GM19239 (cell line): Measurements from ENCODE around the gene CLTB.

Experiments used
- DNase-seq: peaks from one replicate; pipeline ENCODE4 v3.0.0; 2011; ENCODE audit warnings: low spot score; ENCODE audit not compliant: insufficient read length
- FAIRE-seq: peaks from 2 replicates; lab custom pipeline; 2011; peaks lifted over from hg19 to GRCh38; lab: Jason Lieb, UNC

Gene CLTB

DNA sequence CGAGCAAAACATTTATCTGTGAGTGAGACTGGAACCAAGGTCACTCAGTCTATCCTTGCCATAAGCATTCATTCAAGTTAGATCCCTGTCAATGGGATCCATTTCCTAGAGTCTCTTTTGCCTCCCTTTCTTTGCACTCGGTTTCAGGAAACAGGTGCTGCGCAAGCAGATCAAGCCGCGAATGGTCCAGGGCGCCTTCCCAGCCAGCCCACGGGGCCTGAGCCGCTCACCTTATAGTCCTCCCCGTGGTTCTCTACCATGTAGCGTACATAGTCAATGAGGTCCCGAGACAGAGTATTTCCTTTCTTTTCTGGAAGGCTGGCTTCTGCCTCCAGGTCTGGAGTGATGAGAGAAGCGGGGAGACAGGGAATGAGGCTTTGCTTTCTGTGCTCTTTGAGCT is 31.3 kb downstream of the CLTB start:
- no peak for DNase-seq

DNA sequence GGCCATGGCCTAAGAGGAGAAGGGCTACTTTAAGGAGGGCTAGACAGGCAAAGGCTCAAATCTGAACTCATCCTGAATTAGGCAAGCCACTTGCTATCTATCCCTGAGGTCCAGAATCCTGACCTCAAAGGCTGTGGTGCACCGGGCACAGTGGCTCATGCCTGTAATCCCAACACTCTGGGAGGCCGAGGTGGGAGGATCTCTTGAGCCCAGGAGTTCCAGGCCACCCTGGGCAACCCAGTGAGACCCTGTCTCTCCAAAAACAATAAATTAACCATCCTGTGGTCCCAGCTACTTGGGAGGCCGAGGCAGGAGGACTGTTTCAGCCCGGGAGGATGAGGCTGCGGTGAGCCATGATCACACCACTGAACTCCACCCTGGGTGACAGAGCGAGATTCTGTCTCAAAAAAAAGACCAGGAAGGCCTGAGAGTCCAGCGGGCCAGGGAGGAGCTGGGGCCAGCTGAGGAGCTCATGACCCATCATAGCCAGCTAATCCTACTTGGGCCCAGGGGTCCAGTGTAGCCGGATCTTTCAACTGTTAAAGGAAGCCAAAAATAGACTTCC is 31.9 kb downstream of the CLTB start:
- no peak for FAIRE-seq
- no peak for DNase-seq

More for the DNA sequence above, 31.3 kb downstream of the CLTB start:
- FAIRE-seq: no peak

DNA sequence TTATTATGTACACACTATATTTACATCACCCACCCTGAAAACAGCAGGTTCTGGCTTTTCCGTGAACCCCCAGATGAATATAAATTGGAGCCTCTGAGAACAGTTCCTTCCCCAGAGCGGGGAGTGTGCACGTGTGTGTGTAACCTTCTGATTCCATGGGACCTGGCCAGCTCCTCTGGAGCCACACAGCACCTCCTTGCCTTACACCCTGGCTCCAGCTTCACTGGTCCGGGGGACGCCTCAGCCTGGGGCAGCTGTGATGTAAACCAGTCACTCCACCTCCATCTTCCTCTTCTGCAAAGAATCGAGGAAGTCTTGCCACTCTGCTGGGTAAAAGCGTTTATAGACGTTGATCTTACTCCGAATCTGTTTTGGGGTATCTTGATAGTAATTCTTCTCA is 32.4 kb downstream of the CLTB start:
- DNase-seq (no peak), FAIRE-seq (no peak)

DNA sequence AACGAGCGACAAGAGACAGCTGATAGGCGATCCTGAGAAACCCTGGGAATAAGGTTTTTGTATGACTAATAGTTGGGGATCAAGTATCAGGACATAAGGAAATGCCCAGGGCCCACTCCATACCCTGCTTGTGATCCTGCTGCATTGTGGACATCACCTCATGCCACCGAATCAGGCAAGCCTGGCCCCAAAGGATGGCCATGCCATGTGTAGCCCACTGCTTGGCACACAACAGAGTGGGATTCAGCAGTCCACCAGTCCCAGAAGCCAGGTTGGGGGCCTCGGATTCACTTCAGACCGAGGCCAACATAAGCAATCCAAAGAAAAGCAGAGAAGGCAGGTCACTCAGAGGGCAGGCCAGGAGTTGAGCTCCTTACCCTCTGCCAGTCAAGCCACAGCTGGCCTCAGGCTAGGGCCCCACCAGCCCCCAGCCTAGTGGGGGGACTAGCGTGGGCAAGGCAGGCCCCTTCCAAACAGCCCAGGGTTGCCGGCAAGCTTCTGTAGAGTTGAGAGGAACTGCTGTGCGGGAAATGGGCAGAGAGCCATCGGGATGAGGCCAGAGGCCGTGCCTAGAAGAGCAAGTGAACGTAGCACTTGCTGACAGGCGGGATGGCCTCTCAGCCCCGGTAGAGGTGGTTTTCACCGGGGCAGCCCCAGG is 33.0 kb downstream of the CLTB start:
- DNase-seq: no peak
- no peak for FAIRE-seq

DNA sequence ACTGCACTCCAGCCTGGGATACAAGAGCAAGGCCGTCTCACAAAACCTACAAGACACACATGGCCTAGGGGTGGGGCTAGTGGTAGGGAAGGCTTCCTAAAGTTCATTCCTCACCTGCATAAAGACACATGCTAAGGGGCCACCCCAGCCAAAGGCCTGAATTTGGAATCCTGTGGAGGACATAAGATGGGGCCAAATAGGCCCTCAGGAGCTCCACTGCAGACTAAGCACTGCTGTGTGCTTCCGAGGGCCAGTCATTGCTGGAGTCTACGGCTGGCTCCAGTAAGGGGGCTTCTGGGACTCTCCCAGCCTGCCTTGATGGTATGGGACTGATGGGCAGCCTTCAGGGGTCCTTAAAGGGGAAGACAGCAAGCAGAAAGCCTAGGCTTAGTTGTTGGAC is 33.6 kb downstream of the CLTB start:
- no peak for FAIRE-seq
- no peak for DNase-seq

DNA sequence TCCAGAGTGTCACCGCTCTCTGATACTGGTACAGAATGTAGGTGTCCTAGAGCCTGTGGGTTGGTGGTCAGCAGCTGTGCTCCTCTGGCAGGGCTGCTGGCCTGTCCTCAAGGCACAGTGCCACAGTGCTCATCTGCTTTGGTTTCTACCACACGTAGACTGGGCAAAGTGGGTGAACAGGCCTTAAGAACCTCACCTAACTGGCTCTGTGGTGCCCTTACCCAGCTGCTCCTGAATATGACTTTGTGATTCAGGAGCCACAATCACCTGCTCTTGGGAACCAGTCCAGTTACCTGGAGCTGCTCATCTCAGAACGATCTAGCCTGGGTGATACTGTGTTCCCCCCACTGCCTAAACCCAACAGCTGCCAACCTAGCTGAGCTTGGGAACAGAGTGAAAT is 34.4 kb downstream of the CLTB start:
- no peak for FAIRE-seq
- DNase-seq: no peak

DNA sequence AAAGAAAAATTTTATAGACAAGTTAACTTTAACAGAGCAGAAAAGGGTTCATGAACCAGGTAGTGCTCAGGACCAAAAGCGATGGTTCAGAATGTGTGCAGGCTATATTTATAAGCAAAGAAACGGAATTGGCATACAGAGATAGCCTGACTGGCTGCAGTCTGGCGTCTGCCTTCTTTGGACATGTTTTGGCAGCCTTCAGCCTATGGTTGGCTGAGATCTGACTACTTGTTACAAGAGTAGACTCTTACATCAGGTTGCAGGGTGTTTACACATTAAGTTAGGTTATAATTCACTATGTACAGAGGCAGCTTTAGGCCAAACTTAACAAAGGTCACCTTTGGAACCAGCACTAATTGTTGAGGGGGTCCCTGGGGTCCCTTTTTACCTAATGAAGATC is 34.9 kb downstream of the CLTB start:
- DNase-seq: no peak
- no peak for FAIRE-seq

DNA sequence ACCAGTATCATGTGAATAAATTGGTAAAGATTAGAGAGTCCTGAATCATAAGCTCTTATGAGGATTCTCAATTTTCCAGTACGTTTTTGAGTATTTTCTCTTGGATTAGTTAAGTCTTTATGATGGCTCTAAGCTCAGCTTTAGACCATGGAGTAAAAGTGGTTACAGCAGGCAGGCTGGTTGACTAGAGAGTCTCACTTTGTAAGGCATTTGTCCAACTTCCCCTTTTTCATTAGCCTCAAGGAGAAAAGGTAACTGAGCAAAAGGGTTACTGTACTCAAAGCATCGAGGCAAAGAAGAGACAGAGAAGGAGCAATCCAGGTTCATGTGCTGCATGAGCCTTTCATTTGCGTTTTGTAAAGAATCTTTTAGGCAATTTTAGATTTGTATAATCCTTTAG is 36.5 kb downstream of the CLTB start:
- DNase-seq: no peak
- peak; percentile 83 for FAIRE-seq

DNA sequence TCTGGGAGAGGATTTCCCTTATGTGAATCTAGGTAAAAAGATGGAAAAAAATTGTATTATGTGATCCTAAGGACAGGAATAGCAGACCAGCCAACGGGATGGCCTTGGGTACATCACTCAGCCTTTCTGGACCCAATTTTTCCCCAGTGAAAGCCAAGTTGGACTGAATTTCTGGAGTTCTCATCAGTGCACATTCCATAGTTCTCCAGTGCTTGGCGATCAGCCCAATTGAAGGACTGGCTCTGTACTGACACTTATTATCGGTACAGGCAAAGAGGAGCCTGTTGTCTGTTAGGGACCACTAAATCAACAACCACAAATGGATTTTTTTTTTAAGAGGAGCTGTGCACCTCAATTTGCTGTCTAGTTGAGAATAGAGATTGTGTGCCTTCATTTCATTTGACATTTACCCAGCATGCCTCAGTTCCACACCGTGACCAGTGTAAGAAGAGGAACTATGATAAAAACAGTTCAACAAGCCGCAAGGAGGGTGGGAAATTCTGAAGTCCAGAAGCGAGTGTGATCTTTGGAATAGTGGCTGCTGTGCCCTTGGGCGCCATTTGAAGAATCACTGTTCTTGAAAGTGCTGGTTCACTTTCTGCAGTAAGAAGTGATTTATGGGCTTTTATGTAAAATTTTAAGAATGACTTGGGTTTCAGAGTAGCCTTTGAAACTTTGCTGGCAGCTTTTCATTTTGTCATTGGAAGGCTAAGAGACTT is 43.1 kb downstream of the CLTB start:
- DNase-seq (no peak), FAIRE-seq (no peak)

DNA sequence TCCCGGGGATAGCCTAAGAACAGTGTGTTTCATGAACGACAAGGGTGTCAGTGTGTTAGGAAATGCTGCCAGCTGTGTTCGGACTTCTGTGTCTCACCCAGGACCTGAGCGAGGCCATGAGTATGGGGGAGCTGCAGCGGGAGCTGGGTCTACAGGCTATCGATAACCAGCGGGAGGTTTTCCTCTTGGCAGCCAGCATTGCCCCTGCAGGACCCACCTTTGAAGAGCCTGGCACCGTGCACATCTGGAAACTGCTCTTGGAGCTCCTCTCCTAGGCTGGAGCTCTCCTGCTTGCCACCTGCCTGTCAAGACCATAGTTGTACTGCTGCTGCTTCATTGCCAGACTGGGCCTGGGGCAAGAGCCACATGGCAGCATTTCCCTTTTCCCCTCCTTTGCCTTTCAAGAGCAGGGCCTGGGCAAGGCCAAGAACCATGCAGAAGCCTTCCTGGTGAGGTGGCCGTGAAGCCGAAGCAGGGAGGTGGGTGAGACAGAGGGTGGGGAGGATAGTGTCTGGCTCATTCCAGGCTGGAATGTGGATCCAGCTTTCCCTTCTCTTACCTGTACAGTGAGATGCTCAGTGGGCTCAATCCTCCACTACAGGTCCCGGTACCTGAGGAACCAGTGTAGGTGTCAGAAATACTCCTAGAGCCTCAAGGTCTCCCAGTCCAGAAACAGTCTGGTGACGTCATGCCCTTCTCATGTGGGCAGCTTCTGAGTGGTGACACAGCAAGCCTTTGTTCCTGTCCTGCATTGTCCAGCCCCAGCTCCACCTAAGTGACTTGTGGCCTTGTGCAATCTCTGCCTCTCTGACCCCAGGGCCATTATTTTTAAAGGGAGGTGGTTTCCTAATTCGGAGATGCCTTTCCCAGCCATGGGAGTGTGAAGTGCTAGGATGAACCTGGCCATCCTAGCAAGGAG is 44.5 kb downstream of the CLTB start:
- no peak for FAIRE-seq
- no peak for DNase-seq

DNA sequence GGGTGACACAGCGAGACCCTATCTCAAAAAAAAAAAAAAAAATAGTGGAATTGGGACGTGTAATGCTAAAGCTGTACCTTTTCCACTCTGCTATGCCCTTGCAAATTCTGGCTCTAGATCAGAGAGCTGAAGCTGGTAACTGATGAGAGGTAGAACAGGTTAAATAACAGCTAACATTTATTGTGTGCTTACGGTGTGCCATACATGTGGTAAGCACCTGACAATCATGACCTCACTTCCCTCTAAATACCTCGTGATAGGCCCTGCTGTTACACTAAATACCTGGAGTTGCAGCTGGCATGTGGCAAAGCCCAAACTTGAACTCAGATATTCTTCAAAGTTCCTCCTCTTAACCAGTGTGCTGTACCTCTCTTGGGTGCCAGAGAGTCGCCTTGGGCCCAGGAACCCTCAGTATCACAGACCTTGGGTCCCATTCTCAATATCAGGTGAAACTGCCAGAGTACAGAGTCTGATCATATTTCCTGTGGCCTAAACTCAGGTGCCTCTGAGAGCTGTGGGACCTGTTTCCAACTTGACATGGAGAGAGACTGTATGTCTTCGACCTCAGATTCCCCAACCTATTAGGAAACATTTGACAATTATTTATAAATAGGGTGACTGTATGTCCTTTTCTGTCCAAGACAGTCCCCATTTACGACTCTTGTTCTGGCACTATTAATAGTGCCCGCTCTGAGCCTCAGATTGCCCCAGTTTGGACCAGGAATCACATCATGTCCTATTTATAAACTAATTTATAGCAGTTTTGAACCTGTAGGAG is 46.2 kb downstream of the CLTB start:
- DNase-seq: no peak
- FAIRE-seq: no peak

DNA sequence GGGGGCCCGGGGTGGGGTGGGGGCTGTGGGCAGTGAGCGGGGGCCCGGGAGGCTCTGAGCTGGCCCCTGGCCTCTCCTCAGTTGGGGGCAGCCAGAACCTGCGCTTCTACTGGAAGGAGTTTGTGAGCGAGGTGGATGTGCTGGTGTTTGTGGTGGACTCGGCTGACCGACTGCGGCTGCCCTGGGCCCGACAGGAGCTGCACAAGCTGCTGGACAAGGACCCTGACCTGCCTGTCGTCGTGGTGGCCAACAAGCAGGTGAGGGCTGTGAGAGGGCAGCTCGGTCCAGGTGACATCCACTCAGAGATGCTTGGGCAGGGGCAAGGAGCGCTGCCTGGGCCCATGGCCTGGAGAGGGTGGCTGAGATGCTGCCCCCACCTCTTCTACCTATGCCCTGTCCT is 47.6 kb downstream of the CLTB start:
- no peak for DNase-seq
- FAIRE-seq: no peak

DNA sequence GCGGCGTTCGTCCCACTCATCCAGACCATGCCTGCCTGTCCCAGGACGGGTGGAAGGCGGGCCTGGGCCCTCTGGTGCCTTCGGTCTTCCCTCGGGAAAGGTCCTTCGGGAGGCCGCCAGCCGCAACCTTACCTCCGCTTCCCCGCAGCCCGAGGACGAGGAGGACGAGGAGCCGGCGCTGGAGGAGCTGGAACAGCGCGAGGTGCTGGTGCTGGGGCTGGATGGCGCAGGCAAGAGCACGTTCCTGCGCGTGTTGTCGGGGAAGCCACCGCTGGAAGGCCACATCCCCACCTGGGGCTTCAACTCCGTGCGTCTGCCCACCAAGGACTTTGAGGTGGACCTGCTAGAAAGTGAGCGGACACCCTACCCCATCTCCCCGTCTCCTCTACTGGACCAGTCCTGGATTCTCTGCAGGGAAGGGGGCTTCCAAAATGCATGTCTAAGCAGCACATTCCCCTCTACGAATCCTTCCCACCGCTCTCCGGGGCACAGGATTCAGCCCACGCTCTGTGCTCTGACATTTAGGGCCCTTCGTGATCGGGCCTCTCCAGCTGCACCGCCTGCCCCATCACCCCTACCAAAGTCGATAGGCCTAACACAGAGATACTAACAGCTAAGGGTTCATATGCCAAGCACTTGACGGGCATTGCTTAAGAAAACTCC is 50.0 kb downstream of the CLTB start:
- DNase-seq: no peak
- FAIRE-seq: no peak

DNA sequence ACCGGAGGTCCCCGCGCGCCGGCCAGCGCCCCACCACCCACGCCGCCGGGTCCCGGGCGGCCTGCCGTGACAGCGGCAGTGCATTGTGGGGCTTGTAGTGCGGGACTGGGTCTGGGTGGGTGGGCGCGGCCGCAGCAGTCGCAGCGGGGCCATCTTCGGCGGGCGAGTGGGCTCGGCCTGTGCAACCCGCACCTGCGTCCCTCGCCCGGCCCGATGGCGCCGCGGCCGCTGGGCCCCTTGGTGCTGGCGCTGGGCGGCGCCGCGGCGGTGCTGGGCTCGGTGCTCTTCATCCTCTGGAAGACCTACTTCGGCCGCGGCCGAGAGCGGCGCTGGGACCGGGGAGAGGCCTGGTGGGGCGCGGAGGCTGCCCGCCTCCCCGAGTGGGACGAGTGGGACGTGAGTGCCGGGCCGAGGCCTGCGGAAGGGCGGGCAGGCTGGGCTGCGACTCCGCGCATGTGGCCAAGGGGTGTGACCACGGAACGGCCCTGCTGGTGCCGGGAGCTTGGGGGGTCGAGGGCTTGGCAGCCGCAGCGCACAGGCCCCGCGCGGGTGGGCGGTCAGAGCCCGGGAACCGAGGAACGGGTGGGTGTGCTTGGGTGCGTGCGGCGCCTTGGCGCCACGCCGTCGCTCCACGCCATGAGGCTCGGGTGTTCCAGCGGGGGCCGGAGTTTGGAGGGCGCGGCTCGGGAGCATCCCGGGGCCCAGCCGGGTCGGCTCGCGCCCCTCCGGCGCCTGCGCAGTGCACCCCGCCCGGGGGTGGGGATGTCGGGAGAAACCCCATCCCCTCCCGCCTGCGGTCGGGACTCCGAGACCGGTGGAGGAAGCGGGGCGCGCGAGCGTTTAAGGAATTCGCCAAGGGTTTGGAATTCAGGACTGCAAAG is 50.7 kb downstream of the CLTB start, which contains the start of gene ARL10:
ARL10 (plus strand) TSS at position 137 of the 881 bp plus-strand sequence; CDS start at position 214, 77 bp downstream.
- DNase-seq (peak; percentile 44), FAIRE-seq (peak; percentile 49)

DNA sequence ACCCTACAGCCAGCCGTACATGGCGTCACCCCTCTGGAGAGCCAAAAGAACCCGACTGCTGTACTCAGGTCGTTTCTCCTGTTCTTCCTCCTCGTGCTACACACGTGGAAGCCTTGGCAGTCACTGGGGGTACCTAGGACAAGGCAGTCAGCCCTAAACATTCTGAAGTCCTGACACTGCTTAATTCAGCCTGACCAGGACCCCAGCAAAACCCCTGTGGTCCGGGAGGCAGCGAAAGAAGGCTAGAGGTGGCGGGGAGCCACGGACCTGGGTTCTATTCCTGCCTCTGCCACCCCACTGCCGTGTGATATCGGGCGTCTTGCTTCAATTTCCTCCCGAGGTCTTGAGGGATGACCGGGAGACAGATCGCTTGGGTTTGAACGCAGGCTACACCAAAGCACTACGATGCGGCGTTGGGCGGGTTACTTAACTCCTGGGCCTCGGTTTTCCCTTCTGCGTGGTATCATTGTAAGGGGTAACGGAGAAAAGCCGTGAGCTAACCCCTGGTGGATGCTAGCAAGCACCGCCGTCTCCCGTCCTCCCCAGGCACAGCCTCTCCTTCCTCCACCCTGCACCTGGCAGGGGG is 51.5 kb downstream of the CLTB start:
- no peak for DNase-seq
- peak; percentile 37 for FAIRE-seq

DNA sequence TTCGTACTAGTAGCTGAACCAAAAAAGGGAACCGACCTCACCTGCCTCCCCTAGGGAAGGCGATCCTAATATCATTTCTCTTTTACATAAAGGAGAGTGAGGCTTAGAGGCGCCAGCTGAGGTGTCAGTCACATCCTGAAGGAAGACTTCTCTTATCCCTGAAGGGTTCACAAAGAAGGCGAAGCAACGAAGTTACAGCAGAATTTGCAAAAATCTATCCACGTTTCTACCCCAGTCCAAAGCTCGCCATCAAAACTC is 54.2 kb downstream of the CLTB start:
- FAIRE-seq (no peak), DNase-seq (no peak)

DNA sequence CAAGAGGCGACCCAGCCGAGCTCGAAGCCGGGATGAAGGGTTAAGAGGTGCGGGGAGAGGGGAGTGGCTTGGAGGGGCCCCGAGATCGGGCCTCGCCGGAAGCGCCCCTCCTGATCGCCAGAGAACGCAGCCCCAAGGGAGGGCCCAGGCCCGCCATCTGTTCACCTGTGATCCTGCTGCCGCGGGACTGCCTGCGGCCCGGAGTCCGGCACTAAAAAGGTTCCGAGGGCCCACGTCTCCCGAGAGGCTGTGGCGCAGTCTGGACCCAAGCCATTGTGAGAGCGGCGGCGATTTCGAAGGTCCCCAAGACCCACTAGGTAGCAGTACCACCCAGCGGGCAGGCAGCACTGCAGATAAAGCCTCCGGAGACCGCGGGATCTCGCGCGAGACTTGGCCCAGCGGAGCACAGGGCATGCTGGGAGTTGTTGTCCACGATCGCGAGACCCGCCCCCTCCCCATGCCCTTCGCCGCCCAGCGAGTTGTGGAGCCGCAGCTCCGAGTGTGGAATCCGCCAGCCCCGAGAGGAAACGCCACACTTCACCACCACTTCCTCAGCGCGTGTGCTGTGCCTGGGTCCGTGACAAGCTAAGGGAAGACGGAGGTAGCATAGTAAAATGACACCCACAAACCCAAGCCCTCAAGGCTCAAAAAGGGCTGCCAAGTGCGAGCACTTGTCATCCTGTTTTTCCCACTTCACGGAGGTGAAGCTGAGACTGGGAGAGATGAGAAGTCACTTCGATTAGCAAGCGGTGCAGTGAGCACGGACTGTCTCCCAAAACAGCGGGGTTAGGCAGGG is 54.7 kb downstream of the CLTB start, which contains the start of gene KIAA1191:
KIAA1191 (minus strand) TSS at position 328 of the 796 bp plus-strand sequence. CDS start 2,256 bp downstream, outside the sequence.
- FAIRE-seq (peak; percentile 76), DNase-seq (peak; percentile 90)
